Loucy (cell line): ENCODE data around the gene KAT7.
A peak's percentile ranks its signal among the peaks of the same experiment; 100 is the strongest.

Source experiments
- H2AFZ ChIP-seq: fragments of 200-600 bp; sonication (generic); 2 replicates; pipeline ENCODE4 v1.6.0; 2016; ENCODE audit warnings: antibody characterized with exemption, mild to moderate bottlenecking, low read length, moderate library complexity
- H3F3A ChIP-seq: fragments of 200-600 bp; 2 replicates; pipeline ENCODE4 v1.6.0; 2016; ENCODE audit warnings: antibody characterized with exemption, low read depth, mild to moderate bottlenecking
- H3K27me3 ChIP-seq: fragments of 200-600 bp; sonication (generic); 2 replicates; pipeline ENCODE4 v1.6.1; 2014; ENCODE audit warnings: low read length, mild to moderate bottlenecking; ENCODE audit not compliant: insufficient read depth, poor library complexity, severe bottlenecking
- H3K36me3 ChIP-seq: fragments of 200-600 bp; sonication (generic); 2 replicates; pipeline ENCODE4 v1.6.1; 2016; ENCODE audit warnings: low read length; ENCODE audit not compliant: insufficient read depth
- H3K4me1 ChIP-seq: fragments of 200-600 bp; sonication (generic); 2 replicates; pipeline ENCODE4 v1.5.1; 2014; ENCODE audit warnings: low read length, mild to moderate bottlenecking; ENCODE audit not compliant: insufficient read depth, poor library complexity, severe bottlenecking
- H3K4me2 ChIP-seq: fragments of 200-600 bp; sonication (generic); 2 replicates; pipeline ENCODE4 v1.6.0; 2014; ENCODE audit warnings: antibody characterized with exemption, low read length, low read depth, mild to moderate bottlenecking; ENCODE audit not compliant: poor library complexity, severe bottlenecking
- H3K4me3 ChIP-seq: fragments of 200-600 bp; sonication (generic); 2 replicates; pipeline ENCODE4 v1.5.1; 2014; ENCODE audit warnings: low read length, mild to moderate bottlenecking, mixed read lengths; ENCODE audit not compliant: poor library complexity, severe bottlenecking
- H3K79me2 ChIP-seq: fragments of 200-600 bp; sonication (generic); 2 replicates; pipeline ENCODE4 v1.6.1; 2014; ENCODE audit warnings: low read length; ENCODE audit not compliant: insufficient read depth
- H3K9ac ChIP-seq: fragments of 200-600 bp; sonication (generic); 2 replicates; pipeline ENCODE4 v1.6.0; 2014; ENCODE audit warnings: mild to moderate bottlenecking, low read depth, low read length, moderate library complexity; ENCODE audit not compliant: poor library complexity, severe bottlenecking
- H3K9me2 ChIP-seq: fragments of 200-600 bp; sonication (generic); replicated peaks from 2 replicates; pipeline ENCODE4 v1.6.1; 2016; ENCODE audit warnings: low read depth, low read length, mixed read lengths
- H3K9me3 ChIP-seq: fragments of 200-600 bp; sonication (generic); 2 replicates; pipeline ENCODE4 v1.6.1; 2014; ENCODE audit warnings: mild to moderate bottlenecking, antibody characterized with exemption, low read length, low read depth; ENCODE audit not compliant: insufficient read depth
- H4K20me1 ChIP-seq: fragments of 200-600 bp; sonication (generic); 2 replicates; pipeline ENCODE4 v1.6.0; 2014; ENCODE audit warnings: antibody characterized with exemption, low read length, mild to moderate bottlenecking; ENCODE audit not compliant: insufficient read depth, poor library complexity, severe bottlenecking
- EZH2phosphoT487 ChIP-seq: fragments of 200-600 bp; IDR thresholded peaks from 2 replicates; pipeline ENCODE4 v1.6.1; 2018; ENCODE audit warnings: antibody characterized with exemption, mild to moderate bottlenecking, moderate library complexity, borderline replicate concordance
- TF ChIP-seq, protein P1 (sequence below): fragments of 200-600 bp; sonication (generic); conservative IDR thresholded peaks from 2 replicates; pipeline ENCODE4 v1.5.1; 2014; ENCODE audit warnings: mild to moderate bottlenecking, antibody characterized with exemption, low read length

KAT7 gene

DNA sequence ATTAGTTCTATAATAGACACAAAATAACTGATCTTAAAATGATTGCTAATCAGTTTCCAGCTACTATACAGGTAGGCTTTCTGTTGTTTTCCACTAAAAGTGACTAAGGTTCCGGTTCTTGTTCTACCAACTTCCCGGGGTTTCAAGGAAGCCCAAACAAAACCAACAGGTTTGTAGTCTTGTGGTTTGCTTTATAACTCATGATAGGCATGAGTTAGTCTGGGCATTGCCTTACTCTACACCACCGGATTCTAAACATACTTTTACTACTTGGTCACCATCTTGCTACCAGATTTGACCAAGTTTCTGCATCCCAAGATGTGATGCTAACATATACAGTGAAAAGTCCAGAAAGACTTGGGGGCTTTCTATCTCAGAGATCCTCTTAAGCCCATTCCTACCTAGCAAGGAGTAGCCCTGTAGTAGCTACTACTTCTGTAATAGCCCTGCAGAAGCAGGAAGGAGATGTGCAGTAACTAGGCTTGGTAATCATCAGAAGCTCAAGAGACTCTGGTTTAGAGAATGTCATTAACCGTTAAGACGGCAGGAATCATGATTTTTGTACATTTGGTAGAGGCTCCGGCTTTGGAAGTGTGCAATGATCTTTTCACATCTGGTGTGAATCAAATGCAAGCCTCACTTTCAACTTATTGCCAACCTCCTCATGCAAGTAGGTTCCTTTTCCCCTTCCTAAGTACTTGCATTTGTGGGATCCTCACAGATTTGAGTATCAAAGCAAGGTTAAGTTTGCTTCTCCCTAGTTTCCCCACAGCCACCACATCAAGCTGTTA, 26.1 kb upstream of the KAT7 start:
- Histone ChIP-seq H3K4me1 (peaks cover 52% of the 10 kb centered on the region), H3K9me3 (no peaks in the 10 kb centered on the region), H3K27me3 (no peaks in the 10 kb centered on the region), H3K9ac (peak overlapping the region; percentile 95), H3K9me2 (no peaks in the 10 kb centered on the region), H3K4me3 (peak overlapping the region; percentile 91), H3K36me3 (peaks cover 5% of the 10 kb centered on the region; the same call in 1 of the 2 replicates), H3F3A (no peaks in the 10 kb centered on the region; the same call in 1 of the 2 replicates), H3K79me2 (peaks cover 65% of the 10 kb centered on the region), H2AFZ (no peak overlapping the region), H4K20me1 (peaks cover 59% of the 10 kb centered on the region), H3K4me2 (peak overlapping the region; percentile 92)
- no peak for TF ChIP-seq EZH2phosphoT487
- TF ChIP-seq, protein P1, sequence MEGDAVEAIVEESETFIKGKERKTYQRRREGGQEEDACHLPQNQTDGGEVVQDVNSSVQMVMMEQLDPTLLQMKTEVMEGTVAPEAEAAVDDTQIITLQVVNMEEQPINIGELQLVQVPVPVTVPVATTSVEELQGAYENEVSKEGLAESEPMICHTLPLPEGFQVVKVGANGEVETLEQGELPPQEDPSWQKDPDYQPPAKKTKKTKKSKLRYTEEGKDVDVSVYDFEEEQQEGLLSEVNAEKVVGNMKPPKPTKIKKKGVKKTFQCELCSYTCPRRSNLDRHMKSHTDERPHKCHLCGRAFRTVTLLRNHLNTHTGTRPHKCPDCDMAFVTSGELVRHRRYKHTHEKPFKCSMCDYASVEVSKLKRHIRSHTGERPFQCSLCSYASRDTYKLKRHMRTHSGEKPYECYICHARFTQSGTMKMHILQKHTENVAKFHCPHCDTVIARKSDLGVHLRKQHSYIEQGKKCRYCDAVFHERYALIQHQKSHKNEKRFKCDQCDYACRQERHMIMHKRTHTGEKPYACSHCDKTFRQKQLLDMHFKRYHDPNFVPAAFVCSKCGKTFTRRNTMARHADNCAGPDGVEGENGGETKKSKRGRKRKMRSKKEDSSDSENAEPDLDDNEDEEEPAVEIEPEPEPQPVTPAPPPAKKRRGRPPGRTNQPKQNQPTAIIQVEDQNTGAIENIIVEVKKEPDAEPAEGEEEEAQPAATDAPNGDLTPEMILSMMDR = no peak

DNA sequence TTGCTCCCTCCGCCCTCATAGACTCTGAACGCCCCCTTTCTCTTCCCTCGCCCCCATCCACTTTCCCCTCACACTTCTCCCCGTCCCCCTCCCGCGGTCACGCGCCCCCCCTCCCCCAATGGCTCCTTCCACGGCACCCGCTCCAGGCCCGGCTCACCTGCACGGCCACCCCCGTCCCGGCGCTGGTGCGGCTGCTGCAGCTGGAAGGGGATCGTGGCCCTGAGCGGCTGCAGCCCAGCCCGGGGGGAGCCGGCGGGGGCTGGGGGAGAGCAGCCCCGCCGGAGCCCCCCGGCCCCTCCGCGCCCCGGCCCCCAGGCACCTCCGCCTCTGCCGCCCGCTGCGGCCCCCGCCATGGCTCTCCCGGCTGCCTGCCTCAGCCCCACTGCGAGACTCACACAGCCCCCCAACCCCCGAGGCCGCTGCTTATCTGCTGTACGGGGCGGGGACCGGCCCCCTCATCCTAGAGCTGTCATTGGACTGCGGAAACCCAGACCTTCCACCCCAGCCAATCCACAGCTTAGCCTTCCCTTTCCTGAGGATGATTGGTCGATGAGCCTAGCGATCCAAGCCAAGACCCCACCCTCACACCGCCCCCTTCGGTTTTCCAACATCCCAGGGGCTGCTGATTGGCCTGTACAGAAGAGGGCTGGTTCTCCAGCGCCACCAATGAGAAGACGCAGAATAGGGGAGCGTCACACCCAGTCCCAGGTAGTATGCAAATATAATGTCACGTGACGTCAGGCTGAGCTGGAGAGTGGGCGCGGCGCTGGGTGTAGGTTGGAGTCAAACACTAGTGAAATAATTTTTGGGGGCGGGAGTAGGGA, 24.5 kb upstream of the KAT7 start, which contains the start of gene FAM117A:
Gene FAM117A (minus strand): TSS at position 397 of the 824 bp plus-strand sequence. CDS start 44 bp downstream, at position 353.
- Histone ChIP-seq H3F3A (no peaks in the 10 kb centered on the region; the same call in 1 of the 2 replicates), H3K9me3 (no peaks in the 10 kb centered on the region), H3K4me2 (peak within 1 kb of the TSS; percentile 92), H3K9me2 (no peaks in the 10 kb centered on the region), H3K4me1 (peaks cover 42% of the 10 kb centered on the region), H3K36me3 (no peaks in the 10 kb centered on the region), H2AFZ (no peak within 1 kb of the TSS), H3K4me3 (peak within 1 kb of the TSS; percentile 91), H3K27me3 (no peaks in the 10 kb centered on the region), H3K79me2 (peaks cover 51% of the 10 kb centered on the region), H4K20me1 (peaks cover 49% of the 10 kb centered on the region), H3K9ac (peak within 1 kb of the TSS; percentile 95)
- TF ChIP-seq EZH2phosphoT487 = no peak
- TF ChIP-seq, protein P1 = no peak

DNA sequence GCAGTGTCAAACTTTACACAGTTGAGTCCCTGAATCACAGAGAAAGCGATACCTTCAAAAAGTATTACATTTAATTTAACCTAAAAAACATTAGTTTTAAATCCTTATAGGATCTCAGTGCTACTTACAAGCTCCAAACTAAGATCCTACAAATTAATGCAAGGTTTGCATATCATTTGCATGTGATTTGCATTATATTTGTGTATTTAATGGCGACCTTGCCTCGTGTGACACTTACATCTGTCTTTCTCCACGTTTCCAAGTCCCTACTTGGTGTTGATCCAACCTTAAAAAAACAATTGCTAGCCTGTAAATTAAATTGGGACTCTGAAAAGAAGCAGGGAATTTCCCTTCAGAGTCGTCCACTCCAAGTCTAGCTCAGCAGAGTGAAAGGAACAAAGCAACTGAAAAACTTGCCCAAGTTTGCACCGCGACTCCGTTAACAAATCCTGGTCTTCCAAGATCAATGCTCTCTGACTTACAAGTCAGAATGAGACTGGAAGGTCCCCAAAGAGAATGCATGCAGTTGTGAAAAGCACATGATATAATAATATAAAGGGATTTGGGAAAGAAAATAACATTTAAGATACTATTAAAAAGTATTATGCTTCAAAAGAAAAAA, 23.8 kb upstream of the KAT7 start:
- peaks cover 42% of the 10 kb centered on the region for H4K20me1 ChIP-seq
- peaks cover 43% of the 10 kb centered on the region for H3K79me2 ChIP-seq
- H3K4me3 ChIP-seq = peak overlapping the region; percentile 48
- no peaks in the 10 kb centered on the region for H3K27me3 ChIP-seq
- no peak overlapping the region for H3K9ac ChIP-seq
- H3K36me3 ChIP-seq = no peaks in the 10 kb centered on the region
- H3K4me2 ChIP-seq = peak overlapping the region; percentile 60
- H3K4me1 ChIP-seq = peaks cover 34% of the 10 kb centered on the region
- no peaks in the 10 kb centered on the region for H3F3A ChIP-seq
- no peaks in the 10 kb centered on the region for H3K9me3 ChIP-seq
- TF ChIP-seq, protein P1 = no peak
- no peak for TF ChIP-seq EZH2phosphoT487
- no peaks in the 10 kb centered on the region for H3K9me2 ChIP-seq
- no peak overlapping the region for H2AFZ ChIP-seq
